B cell (primary cell): ENCODE data around the gene MAPKAPK5.

ENCODE experiments used
- CTCF ChIP-seq: fragments of 200-600 bp; IDR thresholded peaks from one replicate; pipeline ENCODE4 v1.8.0; 2022; ENCODE audit warnings: antibody characterized with exemption, mild to moderate bottlenecking
- EZH2 ChIP-seq: IDR thresholded peaks from 2 replicates; pipeline ENCODE4 v1.6.1; 2012; ENCODE audit warnings: borderline replicate concordance, low read depth, mild to moderate bottlenecking, moderate library complexity, low read length; ENCODE audit not compliant: insufficient read depth, poor library complexity, severe bottlenecking

- TF ChIP-seq CTCF: no peak
- no peak for TF ChIP-seq EZH2
These were observed 8.5 kb downstream of the MAPKAPK5 start for GRCh38 chr12:111850526-111850925.
